PC-3 (cell line): ENCODE results near the gene FZR1. TPM values are rescaled to one million over a fixed set of nuclear protein-coding genes. Genes with fewer than 3 reads are reported as not detected.

Source experiments
- ATAC-seq: fragments of 200-7000 bp; cut with Tn5 transposase; 2 replicates; pipeline ENCODE4 v1.9.1; 2020; ENCODE audit warnings: mild to moderate bottlenecking, moderate library complexity
- BruUV-seq: library from RNA; stranded (reverse); fragments of 400-500 nt; replicated peaks from 2 replicates; lab custom pipeline; 2021; lab: Mats Ljungman, UMichigan
- CTCF ChIA-PET: fragments of 300-600 bp; sonication (Branson Sonifier 250); formaldehyde crosslinking; loops from one replicate; lab custom pipeline; 2022; ENCODE audit warnings: antibody characterized with exemption; lab: Charles Lee
- POLR2A ChIA-PET: fragments of 300-600 bp; sonication (Branson Sonifier 250); formaldehyde crosslinking; loops from one replicate; lab custom pipeline; 2022; ENCODE audit warnings: antibody characterized with exemption; ENCODE audit not compliant: unreplicated experiment; lab: Charles Lee
- DNase-seq: peaks from one replicate; pipeline ENCODE4 v3.0.0-alpha.2; 2015
- H2AFZ ChIP-seq: fragments of 300-600 bp; sonication (generic); 2 replicates; pipeline ENCODE4 v1.6.0; 2016; ENCODE audit warnings: antibody characterized with exemption, low read length
- H3F3A ChIP-seq: fragments of 300-600 bp; sonication (generic); one replicate; pipeline ENCODE4 v1.6.0; 2017; ENCODE audit warnings: antibody characterized with exemption, low read length, control low read depth, mild to moderate bottlenecking; ENCODE audit not compliant: unreplicated experiment
- H3K27ac ChIP-seq: fragments of 300-600 bp; sonication (generic); 2 replicates; pipeline ENCODE4 v1.5.1; 2016; ENCODE audit warnings: mild to moderate bottlenecking, low read length
- H3K27me3 ChIP-seq: fragments of 300-600 bp; sonication (generic); 2 replicates; pipeline ENCODE4 v1.6.1; 2016; ENCODE audit warnings: low read length, mixed read lengths
- H3K36me3 ChIP-seq: fragments of 300-600 bp; sonication (generic); 2 replicates; pipeline ENCODE4 v1.6.1; 2016; ENCODE audit warnings: low read depth, mixed run types, low read length, mixed read lengths
- H3K4me1 ChIP-seq: fragments of 300-600 bp; sonication (generic); 2 replicates; pipeline ENCODE4 v1.5.1; 2016; ENCODE audit warnings: low read length; ENCODE audit not compliant: insufficient read depth
- H3K4me2 ChIP-seq: fragments of 300-600 bp; sonication (generic); 2 replicates; pipeline ENCODE4 v1.6.0; 2016; ENCODE audit warnings: low read length
- H3K4me3 ChIP-seq: fragments of 300-600 bp; sonication (generic); 2 replicates; pipeline ENCODE4 v1.5.1; 2016; ENCODE audit warnings: mild to moderate bottlenecking, low read length, mixed read lengths
- H3K79me2 ChIP-seq: fragments of 300-600 bp; sonication (generic); 2 replicates; pipeline ENCODE4 v1.6.1; 2017; ENCODE audit warnings: low read length, mixed read lengths
- H3K9ac ChIP-seq: fragments of 300-600 bp; sonication (generic); 2 replicates; pipeline ENCODE4 v1.6.0; 2016; ENCODE audit warnings: mild to moderate bottlenecking, low read length
- H3K9me2 ChIP-seq: fragments of 300-600 bp; sonication (generic); replicated peaks from 2 replicates; pipeline ENCODE4 v1.6.1; 2016; ENCODE audit warnings: mixed run types, low read length, mixed read lengths
- H3K9me3 ChIP-seq: fragments of 300-600 bp; sonication (generic); 2 replicates; pipeline ENCODE4 v1.6.1; 2016; ENCODE audit warnings: low read length, mixed read lengths
- H4K20me1 ChIP-seq: fragments of 300-600 bp; sonication (generic); 2 replicates; pipeline ENCODE4 v1.6.1; 2016; ENCODE audit warnings: low read length, mixed read lengths
- CTCF ChIP-seq: fragments of 300-600 bp; sonication (generic); conservative IDR thresholded peaks from 2 replicates; pipeline ENCODE4 v1.5.1; 2017; ENCODE audit warnings: antibody characterized with exemption, low read depth, mild to moderate bottlenecking, low read length
- EZH2 ChIP-seq: fragments of 300-600 bp; sonication (generic); IDR thresholded peaks from one replicate; pipeline ENCODE4 v1.6.1; 2017; ENCODE audit warnings: antibody characterized with exemption, mild to moderate bottlenecking, low read length; ENCODE audit not compliant: unreplicated experiment
- EZH2phosphoT487 ChIP-seq: fragments of 300-600 bp; sonication (generic); IDR thresholded peaks from 2 replicates; pipeline ENCODE4 v1.6.1; 2018; ENCODE audit warnings: mild to moderate bottlenecking, antibody characterized with exemption, low read length, borderline replicate concordance
- intact Hi-C: fragments of 100-400 bp; cut with micrococcal nuclease; formaldehyde crosslinking; loops from 2 replicates; pipeline ENCODE4 v1.9.0; 2023
- total RNA-seq: library from RNA; depleted of rRNA; stranded (reverse); fragments of >200 nt; gene quantifications from 2 replicates; pipeline ENCODE4 v1.2.3, GENCODE V29; 2014

The FZR1 gene
- total RNA-seq, 1 experiment from 2014 or later: 53.6 TPM

- no peak for TF ChIP-seq CTCF
- Histone ChIP-seq H3K9me3 (no peaks in the 10 kb centered on the region), H3K9me2 (no peaks in the 10 kb centered on the region), H2AFZ (no peak overlapping the region), H3K9ac (no peak overlapping the region), H3K4me3 (no peak overlapping the region), H3K27ac (no peak overlapping the region), H3K79me2 (peaks cover 43% of the 10 kb centered on the region), H3F3A (no peaks in the 10 kb centered on the region), H3K4me2 (no peak overlapping the region), H3K27me3 (no peaks in the 10 kb centered on the region), H3K36me3 (no peaks in the 10 kb centered on the region; the same call in 1 of the 2 replicates), H3K4me1 (no peaks in the 10 kb centered on the region), H4K20me1 (peaks cover 3% of the 10 kb centered on the region; the same call in 1 of the 2 replicates)
- ChIA-PET CTCF (no interaction called here), POLR2A (no interaction called here)
- ATAC-seq: no peak
- intact Hi-C loops: no loop called here
- DNase-seq: no peak
- BruUV-seq: no TSS peak
These were observed 16.6 kb downstream of the FZR1 start for GRCh38 chr19:3522421-3523360.

GRCh38 chr19:3523361-3524077 is 17.4 kb downstream of the FZR1 start:
- ATAC-seq (no peak), DNase-seq (no peak)
- Histone ChIP-seq H3K79me2 (peaks cover 35% of the 10 kb centered on the region), H3K36me3 (no peaks in the 10 kb centered on the region; the same call in 1 of the 2 replicates), H3K4me2 (no peak overlapping the region), H2AFZ (no peak overlapping the region), H4K20me1 (peaks cover 3% of the 10 kb centered on the region; the same call in 1 of the 2 replicates), H3F3A (no peaks in the 10 kb centered on the region), H3K9ac (no peak overlapping the region), H3K27ac (no peak overlapping the region), H3K9me3 (no peaks in the 10 kb centered on the region), H3K4me1 (no peaks in the 10 kb centered on the region), H3K9me2 (no peaks in the 10 kb centered on the region), H3K27me3 (no peaks in the 10 kb centered on the region), H3K4me3 (no peak overlapping the region)
- ChIA-PET POLR2A (no interaction called here), CTCF (no interaction called here)
- BruUV-seq: no TSS peak
- TF ChIP-seq CTCF (no peak), EZH2phosphoT487 (no peak), EZH2 (no peak)
- intact Hi-C loops: no loop called here
